ENCODE results near the gene MSH5.

GRCh38 chr6:31805939-31806469 is 66.2 kb downstream of the MSH5 start:
- TF ChIP-seq, protein P1, sequence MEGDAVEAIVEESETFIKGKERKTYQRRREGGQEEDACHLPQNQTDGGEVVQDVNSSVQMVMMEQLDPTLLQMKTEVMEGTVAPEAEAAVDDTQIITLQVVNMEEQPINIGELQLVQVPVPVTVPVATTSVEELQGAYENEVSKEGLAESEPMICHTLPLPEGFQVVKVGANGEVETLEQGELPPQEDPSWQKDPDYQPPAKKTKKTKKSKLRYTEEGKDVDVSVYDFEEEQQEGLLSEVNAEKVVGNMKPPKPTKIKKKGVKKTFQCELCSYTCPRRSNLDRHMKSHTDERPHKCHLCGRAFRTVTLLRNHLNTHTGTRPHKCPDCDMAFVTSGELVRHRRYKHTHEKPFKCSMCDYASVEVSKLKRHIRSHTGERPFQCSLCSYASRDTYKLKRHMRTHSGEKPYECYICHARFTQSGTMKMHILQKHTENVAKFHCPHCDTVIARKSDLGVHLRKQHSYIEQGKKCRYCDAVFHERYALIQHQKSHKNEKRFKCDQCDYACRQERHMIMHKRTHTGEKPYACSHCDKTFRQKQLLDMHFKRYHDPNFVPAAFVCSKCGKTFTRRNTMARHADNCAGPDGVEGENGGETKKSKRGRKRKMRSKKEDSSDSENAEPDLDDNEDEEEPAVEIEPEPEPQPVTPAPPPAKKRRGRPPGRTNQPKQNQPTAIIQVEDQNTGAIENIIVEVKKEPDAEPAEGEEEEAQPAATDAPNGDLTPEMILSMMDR (conservative IDR thresholded peaks at IDR 0.05 in 1 of 2, IDR thresholded peaks at IDR 0.05 in 1 of 2; ENCODE audit: extremely low read depth in 1 of 2, insufficient read depth in 1 of 2, low read depth in 1 of 2, low read length in 2 of 2) = no peak
- TF ChIP-seq EZH2 (IDR thresholded peaks at IDR 0.05; ENCODE audit: borderline replicate concordance, low read length) = no peak
